GM18505 (cell line): ENCODE results near the gene SKAP1.

Source experiments
- ATAC-seq: cut with Tn5 transposase; IDR thresholded peaks from one replicate; pipeline ENCODE4 v1.9.1; 2021; ENCODE audit not compliant: unreplicated experiment
- POLR2A ChIP-seq: IDR thresholded peaks from 4 replicates; pipeline ENCODE4 v1.6.1; 2011; ENCODE audit warnings: borderline replicate concordance; ENCODE audit not compliant: insufficient read depth, insufficient read length; ENCODE audit errors: extremely low read depth

The SKAP1 gene

DNA sequence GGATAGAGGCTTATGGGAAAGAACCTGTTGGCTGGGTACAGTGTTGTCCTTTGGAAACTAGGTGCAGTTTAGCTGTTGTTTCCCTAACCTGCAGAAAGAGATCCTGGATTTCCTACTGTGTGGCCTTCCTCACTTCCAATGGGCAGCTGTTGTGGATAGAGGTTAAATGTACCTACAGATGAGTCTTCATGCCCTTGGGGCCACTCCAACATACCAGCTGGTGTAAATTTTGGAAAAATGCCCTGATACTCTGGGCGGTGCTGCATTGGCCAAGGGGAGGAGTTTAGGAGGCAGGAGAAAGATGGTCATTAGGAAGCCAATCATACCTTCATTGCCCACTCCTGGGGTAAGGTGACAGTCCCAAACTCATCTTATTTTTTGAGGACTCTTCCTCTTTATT, 252.2 kb downstream of the SKAP1 start:
- no peak for TF ChIP-seq POLR2A
- no peak for ATAC-seq

DNA sequence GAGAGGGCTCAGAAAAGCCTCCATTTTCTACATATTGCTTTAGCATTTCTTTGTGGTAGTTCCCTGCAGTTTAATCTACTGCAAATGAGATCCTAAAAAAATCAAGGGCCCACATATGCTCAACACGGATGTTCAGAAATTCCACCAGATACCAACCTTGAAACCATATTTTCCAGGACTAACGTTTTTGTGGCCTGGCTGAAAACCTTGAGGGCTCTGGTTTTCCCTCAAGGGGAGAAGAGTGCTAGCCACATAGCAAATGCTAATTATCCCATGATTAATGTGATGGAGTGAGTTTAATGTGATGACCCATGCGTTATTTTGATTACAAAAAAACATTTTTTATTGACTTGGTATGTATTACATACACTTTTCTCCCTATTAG, 253.6 kb downstream of the SKAP1 start:
- TF ChIP-seq POLR2A: no peak
- ATAC-seq: no peak

DNA sequence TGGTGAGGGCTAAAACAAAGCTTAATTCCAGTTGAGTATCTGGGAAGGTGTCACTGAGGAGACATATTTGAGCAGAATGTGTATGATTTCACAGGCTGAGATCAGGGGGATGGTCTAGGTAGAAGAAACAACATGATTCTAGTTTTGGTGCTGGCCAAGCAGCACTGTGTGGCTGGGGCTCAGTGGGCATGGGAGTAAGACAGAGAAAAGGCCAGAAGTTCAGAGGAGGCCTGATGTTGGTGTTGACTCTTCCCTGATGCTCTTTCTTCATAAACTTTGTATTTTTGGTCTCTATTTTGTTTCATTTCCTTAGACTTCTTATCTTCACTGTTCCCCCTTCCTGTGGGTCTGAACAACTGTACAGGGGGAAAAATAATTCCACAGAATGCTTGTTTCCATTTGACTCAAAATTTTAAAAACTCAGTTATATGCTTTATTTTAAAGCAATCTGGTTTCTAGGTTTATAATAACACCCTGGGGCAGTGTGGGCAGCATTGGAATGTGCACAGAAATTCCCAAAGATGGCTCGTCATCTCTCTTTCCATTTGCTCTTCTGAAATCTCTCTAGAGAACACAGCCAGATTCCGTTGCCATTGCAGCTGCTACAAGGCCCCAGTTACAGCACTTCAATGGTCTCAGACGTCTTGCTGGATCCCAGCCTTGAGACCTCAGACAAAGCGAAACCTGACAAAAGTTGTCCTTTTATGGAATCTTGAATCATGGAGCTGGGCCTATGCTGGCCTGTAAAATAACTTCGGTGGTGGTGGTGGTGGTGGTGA, 254.1 kb downstream of the SKAP1 start:
- TF ChIP-seq POLR2A: no peak
- no peak for ATAC-seq

DNA sequence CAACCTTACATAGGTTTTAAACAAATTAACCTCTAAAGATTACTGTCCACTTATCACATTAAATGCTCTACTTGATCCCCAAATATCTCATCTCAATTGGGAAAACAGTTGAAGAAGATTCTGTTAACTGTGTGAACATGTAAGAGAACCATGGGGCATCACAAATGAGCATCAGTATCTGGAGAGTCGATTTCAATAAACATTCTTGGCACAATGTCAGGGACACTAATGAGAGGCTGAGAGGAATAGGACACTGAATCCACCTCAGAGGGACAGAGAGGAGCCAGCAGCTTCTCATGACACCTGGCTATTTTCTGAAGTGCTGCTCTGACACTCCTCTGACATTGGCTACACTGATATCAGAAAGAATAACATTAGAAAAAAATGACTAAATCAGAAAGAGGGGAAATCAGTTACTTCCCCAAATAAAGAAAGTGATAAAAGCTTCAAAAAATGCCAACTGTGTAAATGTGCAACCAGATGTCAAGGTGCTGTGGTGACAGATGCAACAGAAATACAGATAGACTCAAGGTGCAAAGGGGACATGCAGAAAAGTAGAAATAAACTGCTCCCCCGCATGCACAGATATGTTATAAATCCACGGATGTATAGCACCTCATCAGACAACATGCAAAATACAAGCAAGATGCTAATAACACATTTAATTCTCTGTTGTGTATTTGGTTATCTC, 255.0 kb downstream of the SKAP1 start:
- no peak for TF ChIP-seq POLR2A
- no peak for ATAC-seq

DNA sequence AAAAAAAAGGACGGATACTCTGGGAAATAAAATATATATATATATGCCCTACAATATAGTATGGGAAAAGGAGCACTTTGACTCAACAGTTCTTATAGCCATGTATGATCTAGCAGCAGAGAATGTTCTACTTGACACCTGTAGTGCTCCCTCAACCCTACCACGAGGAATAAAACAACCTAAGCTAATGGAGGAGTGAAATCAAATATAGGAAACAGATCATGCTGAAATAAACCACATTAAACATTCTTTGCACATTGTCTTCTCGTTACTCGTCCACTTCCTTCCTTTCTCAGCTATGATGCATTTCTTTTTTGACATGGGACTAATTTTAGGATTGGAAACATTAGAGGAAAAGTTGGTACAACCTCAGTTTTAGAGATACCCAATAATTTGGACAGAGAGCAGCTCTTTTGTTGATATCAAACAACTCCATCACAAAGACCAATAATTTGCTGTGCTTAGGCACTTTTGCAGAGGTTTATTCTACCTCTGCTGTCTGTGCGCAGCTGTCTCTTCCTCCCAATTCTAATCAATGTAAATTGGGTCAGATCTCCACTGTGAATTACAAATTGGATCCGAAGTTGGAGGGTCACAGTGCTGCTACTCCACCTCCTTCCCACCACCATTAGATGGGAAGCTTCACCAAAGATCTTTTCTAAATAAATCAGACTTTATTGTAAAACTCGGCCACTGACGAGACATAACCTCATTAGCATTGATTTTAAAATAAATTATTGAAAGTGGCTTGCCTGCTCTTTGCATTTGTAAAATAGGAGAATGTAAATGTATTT, 256.6 kb downstream of the SKAP1 start:
- no peak for TF ChIP-seq POLR2A
- ATAC-seq: no peak

DNA sequence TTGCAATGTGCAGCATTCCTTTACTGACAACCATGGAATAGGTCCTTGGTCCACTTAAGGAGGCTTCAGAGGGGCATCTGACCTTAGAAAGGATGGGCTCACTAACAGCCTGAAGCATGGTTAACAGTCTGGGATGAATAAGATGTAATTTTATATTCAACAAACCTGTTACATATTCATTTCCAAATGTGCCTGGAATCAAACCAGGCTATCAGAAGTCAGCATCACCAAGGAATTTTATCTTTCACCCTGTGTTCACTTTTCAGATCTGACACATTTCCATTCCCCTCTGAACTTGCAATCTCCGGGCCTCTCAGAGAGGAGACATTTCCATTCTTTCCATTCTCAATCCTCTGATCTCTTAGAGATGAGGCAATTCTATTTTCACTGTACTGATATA, 260.1 kb downstream of the SKAP1 start:
- no peak for ATAC-seq
- no peak for TF ChIP-seq POLR2A

DNA sequence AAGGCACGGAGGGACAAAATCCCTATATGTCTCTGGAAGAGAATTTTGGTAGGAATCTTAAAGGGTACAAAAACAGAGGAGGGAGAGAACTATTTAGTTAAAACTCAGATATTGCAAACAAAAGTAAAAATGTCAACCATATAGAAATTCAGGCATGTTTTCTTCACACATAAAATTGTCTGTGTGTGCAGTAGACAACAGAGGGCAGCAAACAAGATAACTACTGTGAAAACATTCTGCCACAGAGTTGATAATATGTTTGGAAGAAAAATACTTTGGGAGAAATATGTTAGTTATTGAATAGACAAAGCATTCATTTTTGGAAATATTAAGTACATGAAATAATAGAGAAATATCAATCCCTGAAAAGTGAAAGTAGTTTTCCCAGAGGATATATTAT, 266.2 kb downstream of the SKAP1 start:
- no peak for ATAC-seq
- TF ChIP-seq POLR2A: no peak

DNA sequence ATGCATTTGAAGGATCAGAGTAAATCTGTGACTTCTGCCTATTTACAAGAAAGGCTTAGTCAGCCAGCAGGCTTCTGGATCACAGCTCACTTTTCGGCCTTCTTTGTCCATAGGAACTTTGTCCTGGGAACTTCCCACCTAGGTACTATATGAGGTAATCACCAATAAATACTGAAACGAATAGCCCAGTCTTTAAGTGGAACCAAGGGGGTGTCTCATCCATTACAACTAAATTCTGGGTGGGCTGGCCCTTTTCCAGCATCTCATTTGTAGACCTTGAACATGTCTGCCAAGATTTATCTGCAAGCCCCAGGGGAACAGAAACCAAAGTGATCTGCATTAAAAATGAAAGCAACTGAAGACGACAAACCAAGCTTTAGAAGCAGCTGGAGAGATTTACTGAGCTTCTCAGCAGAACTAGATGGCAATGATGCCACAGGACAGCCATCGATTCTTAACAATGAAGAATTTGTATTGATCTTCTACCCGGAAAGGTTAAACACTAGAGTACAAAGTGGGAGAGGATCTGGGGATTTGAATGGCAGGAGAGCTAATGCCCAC, 267.0 kb downstream of the SKAP1 start:
- TF ChIP-seq POLR2A: no peak
- no peak for ATAC-seq

DNA sequence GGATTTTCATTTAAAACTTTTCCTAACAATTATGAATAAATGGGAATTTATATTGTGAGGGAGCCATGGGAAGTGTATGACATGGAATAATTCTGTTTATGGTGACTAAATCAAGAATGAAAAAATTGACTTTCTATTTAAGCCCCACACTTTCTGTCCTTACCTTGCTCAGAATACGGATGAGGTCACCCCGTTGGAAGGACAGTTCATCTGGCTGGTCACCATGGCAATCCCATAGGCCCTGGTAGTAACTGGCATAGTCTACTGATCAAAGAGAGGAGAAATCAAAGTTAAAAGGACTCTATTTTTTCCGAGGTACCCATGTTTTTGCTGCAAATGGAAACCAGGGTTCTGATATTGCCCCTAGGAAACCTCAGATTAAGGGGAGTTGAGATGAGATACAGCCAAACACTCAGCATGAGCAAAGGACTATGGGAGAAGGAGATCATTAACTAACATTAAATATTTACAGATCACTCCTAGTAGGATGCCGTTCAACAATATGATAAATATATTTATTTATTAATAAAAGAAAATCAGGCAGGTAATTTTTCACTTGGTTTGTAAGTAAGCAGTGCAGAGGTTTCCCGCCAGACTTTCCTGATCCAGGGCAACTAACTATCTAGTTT, 267.6 kb downstream of the SKAP1 start:
- no peak for TF ChIP-seq POLR2A
- ATAC-seq: no peak

DNA sequence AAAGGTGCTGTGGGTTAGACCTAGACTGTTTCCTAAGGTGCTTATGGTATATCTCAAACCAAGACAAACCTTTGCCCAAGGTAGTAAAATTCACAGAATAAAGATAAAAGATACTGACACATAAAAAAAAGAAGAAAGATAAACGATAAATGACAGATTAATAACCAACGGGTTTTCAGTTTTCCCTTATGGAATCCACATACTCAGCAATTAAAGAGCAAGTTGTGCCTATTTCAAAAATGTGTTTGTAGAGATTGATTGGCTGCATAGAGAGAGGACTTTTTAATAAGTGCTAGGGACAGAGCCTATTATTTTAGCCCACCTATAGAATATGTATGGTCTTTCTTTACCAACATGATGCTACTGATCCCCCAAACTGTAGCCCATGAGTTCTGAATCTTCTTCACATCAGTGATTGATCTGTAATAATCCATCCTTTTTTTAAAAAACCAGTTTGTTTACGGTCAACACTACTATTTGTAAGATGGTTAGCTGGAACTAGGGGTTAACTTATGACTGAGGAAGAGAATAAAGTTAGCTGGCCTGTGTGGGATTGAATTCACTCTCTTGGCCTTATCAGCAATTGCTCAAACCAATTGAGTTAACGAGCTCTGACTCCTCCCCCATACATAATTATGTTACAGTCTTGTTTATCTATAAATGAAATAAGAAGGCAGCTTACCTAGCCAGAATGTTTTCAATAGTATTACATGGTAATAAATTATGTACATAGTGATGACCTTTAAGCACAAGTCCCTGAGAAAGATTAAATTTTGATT, 268.7 kb downstream of the SKAP1 start:
- ATAC-seq: no peak
- TF ChIP-seq POLR2A: no peak

DNA sequence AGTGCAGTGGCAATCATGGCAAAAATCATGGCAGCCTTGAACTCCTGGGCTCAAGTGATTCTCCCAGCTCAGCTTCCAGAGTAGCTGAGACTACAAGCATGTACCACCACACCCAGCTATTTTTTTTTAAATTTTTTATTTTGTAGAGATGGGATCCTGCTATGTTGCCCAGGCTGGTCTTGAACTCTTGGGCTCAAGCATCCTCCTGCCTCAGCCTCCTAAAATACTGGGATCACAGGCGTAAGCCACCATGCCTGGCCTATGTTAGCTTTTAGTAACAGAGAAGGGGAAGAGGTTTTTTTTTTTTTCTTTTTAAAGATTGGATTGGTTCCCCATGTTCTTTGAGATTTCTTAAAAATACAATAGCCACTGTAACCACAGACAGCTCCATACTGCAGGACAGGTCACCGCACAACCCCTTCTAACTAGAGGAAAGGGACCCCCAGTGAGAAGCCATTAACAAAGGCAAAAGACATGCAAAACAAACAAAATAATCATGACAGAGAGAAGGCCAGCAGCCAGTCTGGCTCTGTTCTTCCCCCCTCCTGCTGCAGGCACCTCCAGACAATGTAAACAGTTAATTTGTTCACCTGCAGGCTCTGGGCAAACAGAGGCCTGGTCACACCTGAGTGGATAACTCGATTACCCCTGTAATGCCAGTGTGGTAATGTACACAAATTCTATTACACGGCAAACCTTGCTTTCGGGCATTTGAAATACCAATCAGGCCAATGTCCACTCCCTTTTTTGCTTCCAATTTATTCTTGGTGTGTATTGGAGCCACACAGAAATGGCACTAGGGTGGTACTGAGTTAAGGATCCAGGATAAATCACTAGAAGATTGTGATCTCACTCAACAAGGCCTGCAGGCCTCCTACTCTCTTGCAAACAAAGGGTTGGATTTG, 269.6 kb downstream of the SKAP1 start:
- TF ChIP-seq POLR2A: no peak
- no peak for ATAC-seq
